Effector CD8-positive, alpha-beta T cell (primary cell): ENCODE data around the gene EPB41L1.

ENCODE experiments used
- DNase-seq: peaks from one replicate; lab custom pipeline; 2025; lab: John Stamatoyannopoulos, UW
- total RNA-seq, 4 experiments: gene quantifications; one replicate each; lab custom pipeline; 2026; lab: John Stamatoyannopoulos, UW

The EPB41L1 gene
- total RNA-seq: 0.10 to 0.54 (median 0.39) reads per million in 4 experiments

GRCh38 chr20:36154700-36155628 is at the start of gene EPB41L1:
Gene EPB41L1, plus strand, starts transcription at chr20:36154740. Its CDS starts 19,038 bp downstream, at chr20:36173778.
- no peak for DNase-seq

DNA sequence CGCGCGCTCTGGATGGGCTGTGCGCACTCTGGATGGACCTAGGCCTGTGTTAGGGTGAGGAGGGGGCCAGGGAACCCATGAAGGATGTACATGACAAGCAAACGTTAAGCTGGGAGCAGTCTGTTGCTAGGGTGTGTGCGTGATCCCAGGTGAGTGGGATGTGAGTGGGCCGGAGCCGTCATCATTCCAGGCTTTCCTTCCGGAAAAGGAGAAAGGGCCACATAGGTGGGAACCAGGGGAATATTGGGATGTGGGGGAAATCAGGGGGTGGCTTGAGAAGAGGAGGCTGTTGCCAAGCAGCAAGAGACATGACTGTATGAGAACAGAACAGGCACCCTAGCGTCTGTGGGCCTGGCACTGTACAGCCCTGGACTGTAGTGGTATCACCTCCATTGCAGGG is 49.7 kb upstream of the EPB41L1 start:
- no peak for DNase-seq

DNA sequence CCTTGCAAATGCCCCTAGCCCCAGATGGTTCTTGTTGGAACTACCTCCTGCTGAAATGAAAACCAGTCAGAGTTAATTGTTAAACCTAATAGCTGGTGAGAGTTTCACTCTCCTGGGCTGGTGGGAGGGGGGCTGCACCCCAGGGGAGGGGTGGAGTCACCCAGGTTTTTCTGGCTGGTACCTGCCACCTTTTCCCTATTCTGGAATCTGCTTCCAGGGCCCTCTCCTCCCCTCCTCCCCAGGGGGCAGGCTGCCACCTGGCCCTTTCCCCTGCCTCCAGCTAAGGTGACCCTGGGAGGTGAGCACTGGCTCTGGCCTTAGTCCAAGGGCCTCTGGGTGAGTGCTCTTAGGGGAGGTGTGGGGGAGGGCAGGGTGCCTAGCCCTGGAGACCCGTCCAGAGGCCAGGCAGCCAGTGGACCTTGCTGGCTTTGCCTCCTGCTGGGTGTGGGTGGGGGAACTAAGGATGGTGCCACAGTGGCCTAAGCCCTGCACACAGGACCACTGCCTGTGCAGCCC is 48.8 kb upstream of the EPB41L1 start:
- DNase-seq: no peak

GRCh38 chr20:36106606-36107005 is 47.9 kb upstream of the EPB41L1 start:
- DNase-seq: no peak

DNA sequence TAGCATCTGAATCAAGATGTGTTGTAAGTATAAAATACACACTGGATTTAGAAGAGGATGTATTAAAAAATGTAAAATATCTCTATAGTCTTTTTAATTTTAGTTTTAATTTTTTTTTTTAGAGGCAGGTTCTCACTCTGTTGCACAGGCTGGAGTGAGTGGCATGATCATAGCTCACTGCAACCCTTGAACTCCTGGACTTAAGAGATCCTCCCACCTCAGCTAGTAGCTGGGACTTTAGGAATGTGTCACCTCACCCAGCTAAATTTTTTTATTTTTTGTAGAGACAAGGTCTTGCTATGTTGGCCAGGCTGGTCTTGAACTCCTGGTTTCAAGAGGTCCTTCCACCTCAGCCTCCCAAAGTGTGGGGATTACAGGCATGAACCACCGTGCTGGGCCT is 46.7 kb upstream of the EPB41L1 start:
- no peak for DNase-seq

- DNase-seq: no peak
Observed at GRCh38 chr20:36109251-36109947, 45.1 kb upstream of the EPB41L1 start.

GRCh38 chr20:36110994-36111393 is 43.5 kb upstream of the EPB41L1 start:
- no peak for DNase-seq

DNA sequence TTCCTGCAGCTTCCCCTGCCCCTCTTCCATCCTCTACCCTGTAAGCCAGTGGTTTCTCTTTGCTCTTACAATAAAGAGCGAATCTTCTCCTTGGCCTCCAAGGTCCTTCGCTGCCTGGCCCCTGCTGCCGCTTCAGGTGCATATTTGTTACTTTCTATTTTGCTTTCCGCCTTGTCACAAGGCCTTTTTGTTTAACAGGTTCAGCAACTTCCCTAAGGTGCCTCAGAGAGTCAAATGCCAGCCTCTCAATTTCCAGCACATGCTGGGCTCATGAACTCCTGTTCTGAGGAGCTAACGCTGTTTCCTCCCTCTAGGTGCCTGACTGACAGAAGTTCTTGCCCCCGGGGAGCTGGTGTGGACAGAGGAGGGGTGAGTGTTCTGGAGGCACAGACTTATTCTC is 42.4 kb upstream of the EPB41L1 start:
- no peak for DNase-seq

- DNase-seq: no peak
Observed at GRCh38 chr20:36113036-36113435, 41.5 kb upstream of the EPB41L1 start.

GRCh38 chr20:36113566-36114250 is 40.8 kb upstream of the EPB41L1 start:
- DNase-seq: no peak

DNA sequence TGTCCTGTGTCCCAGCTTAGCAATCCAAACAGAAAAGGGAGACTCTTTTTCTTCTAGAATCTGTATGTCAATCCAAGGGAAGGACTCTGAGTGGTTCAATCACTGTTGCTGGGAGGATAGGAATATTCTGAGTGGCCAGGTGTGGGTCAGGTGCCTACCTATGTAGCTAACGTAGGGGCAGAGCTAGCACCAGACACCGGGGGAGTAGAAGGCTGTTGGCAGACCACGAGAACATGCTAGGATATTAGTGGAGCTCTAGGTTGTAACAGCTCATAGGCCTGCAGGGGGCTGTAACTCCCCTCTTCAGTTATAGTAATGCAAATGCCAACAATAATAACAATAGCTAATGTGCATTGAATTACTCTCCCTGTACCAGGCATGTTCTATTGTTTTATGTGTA is 39.8 kb upstream of the EPB41L1 start:
- DNase-seq: no peak

GRCh38 chr20:36115925-36116324 is 38.6 kb upstream of the EPB41L1 start:
- no peak for DNase-seq

DNA sequence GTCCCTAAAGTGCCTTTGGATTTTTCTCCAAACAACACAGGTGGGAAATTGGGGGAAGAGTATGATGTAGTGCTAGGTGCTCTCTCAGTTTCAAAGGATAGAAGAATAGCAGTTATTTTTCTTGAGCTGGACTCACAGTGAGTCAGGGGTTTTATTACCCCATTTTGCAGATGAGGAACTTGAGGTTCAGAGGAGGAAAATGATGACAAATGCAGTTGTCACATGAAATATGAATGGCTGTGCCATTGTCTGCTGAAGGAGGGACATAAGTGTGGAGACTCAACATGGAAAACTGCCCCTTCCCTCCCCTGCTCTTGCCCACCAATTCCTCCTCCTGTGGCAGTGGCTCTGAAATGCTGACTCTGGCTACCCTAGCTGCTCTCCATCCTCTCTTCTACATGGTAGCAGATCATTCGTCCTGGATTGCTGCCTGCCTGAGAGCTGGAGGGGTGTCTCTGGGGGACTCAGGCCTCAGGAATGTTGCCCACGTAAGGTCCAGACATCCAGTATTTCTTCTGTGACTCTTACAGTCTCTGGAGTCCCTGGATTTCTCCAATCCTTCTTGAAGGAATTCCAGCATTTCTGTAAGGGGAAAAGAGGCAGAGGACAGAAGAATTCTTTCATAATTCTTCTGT is 37.6 kb upstream of the EPB41L1 start:
- no peak for DNase-seq

DNA sequence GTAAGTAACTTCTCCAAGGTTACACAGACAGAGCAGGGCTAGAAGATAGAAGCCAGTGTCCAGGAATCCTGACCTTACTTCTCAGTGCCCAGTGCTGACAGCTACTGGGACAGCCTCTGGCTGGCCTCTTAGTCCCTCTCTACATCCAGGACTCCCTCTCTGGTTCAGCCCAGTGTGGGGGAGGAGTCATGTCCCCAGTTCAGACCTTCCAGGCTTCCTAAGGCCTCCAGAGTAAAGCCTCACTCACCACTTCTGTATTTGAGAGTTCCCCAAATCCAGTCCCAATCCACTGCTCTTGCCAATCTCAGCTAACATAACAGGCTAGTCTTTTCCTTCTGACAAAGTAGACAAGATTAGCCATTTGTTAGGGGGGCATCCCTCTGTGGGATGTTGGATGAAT is 36.9 kb upstream of the EPB41L1 start:
- DNase-seq: no peak

GRCh38 chr20:36118371-36118770 is 36.2 kb upstream of the EPB41L1 start:
- no peak for DNase-seq

DNA sequence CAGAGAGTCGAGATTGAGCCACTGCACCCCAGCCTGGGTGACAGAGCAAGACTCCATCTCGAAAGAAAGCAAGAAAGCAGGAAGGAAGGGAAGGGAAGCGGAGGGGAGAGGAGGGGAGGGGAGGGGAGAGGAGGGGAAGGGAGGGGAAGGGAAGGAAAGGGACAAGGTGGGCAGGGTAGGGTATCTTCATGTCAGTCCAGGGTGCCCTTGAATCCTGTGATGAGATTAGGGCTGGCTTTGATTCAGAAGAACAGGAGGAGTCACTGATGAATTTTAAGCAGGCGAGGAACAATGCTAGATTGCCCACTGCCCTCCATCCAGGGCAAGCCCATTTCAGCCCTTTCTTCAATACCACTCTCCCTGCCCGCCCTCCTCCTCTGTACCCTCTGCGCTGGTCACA is 35.0 kb upstream of the EPB41L1 start:
- no peak for DNase-seq

GRCh38 chr20:36120241-36120640 is 34.3 kb upstream of the EPB41L1 start:
- DNase-seq: no peak

- no peak for DNase-seq
Observed at GRCh38 chr20:36120991-36121390, 33.5 kb upstream of the EPB41L1 start.

- no peak for DNase-seq
Observed at GRCh38 chr20:36121981-36122930, 32.3 kb upstream of the EPB41L1 start.

GRCh38 chr20:36122931-36123288 is 31.6 kb upstream of the EPB41L1 start:
- DNase-seq: no peak

- no peak for DNase-seq
Observed at GRCh38 chr20:36125097-36125496, 29.4 kb upstream of the EPB41L1 start.
